ENCODE data around the gene AP5S1. TPM values are rescaled to one million over a fixed set of nuclear protein-coding genes. Genes with fewer than 3 reads are reported as not detected.

AP5S1 gene
- total and polyA plus RNA-seq, 2 of the 13 experiments (the other 11 are each of a cell fraction or from before 2014, with no cell fraction given) = 7.9 to 23.2 TPM

DNA sequence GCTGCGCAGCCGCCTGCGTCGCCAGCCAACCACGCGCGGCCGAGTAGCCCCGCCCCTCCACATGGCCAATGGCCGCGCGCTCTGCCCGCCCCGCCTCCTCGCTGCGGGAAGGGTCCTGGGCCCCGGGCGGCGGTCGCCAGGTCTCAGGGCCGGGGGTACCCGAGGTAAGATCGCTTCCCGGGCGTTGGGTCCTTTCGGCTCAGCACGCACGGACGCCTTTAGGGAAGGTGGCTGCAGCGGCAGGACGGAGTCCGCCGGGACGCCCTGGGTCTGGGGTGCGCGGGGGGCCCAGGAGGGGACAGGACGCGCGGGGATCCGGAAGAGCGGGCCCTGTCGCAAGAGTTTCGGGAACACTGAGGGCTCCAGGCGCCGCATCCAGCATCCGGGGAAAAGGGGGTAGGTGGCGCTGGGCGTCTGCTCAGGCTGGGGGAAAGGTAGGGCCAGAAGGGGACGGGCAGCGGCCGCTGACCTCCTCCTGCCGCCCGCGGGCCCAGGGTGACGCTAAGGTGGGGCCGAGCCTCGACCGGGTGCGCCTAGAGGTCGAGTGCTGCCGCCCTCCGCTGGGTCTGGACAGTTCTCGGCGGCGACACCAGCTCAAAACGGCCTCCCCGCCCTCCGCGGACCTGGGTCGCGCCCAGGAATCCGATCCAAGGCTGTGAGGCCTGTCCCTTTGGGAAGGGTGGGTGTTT lies 26.5 kb downstream of the AP5S1 start, which contains the start of gene MAVS (continued):
- TF ChIP-seq, protein P1, sequence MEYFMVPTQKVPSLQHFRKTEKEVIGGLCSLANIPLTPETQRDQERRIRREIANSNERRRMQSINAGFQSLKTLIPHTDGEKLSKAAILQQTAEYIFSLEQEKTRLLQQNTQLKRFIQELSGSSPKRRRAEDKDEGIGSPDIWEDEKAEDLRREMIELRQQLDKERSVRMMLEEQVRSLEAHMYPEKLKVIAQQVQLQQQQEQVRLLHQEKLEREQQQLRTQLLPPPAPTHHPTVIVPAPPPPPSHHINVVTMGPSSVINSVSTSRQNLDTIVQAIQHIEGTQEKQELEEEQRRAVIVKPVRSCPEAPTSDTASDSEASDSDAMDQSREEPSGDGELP (IDR thresholded peaks at IDR 0.05; ENCODE audit: borderline replicate concordance, low read depth) = no peak
- TF ChIP-seq ZFX (CRISPR knock-in tag; IDR thresholded peaks at IDR 0.05; ENCODE audit: low read depth) (peak; percentile 99), BRD4 (CRISPR knock-in tag; IDR thresholded peaks at IDR 0.05) (no peak; the same call in none of the 2 replicates), DNMT3B (CRISPR knock-in tag; conservative IDR thresholded peaks at IDR 0.05) (no peak; the same call in 1 of the 2 replicates), GFI1 (CRISPR knock-in tag; IDR thresholded peaks at IDR 0.05; ENCODE audit: borderline replicate concordance) (peak; percentile 18; the same call in 1 of the 2 replicates), ARNT (IDR thresholded peaks at IDR 0.05) (no peak), NCOA1 (CRISPR knock-in tag; IDR thresholded peaks at IDR 0.05) (peak; percentile 98; the same call in 1 of the 2 replicates), ZNF451 (CRISPR knock-in tag; IDR thresholded peaks at IDR 0.05) (peak; percentile 98), MAFK (conservative IDR thresholded peaks at IDR 0.05 in 1 of 2, IDR thresholded peaks at IDR 0.05 in 1 of 2; ENCODE audit: low read length in 2 of 2) (no peak), ZNF382 (CRISPR knock-in tag; IDR thresholded peaks at IDR 0.05; ENCODE audit: borderline replicate concordance) (no peak), ARNTL (CRISPR knock-in tag; IDR thresholded peaks at IDR 0.05) (peak; percentile 46; the same call in 1 of the 2 replicates), SMAD1 (CRISPR knock-in tag; IDR thresholded peaks at IDR 0.05; ENCODE audit: borderline replicate concordance, low read depth) (0 out of 2 replicates have a peak, but pooled peaks have one; percentile 87), ZNF331 (CRISPR knock-in tag; IDR thresholded peaks at IDR 0.05) (peak; percentile 53; the same call in 1 of the 2 replicates), PRMT3 (CRISPR knock-in tag; IDR thresholded peaks at IDR 0.05; ENCODE audit: borderline replicate concordance, low read depth) (no peak), HOXA9 (CRISPR knock-in tag; IDR thresholded peaks at IDR 0.05; ENCODE audit: borderline replicate concordance) (peak; percentile 95; the same call in 1 of the 2 replicates)
- TF ChIP-seq, protein P2, sequence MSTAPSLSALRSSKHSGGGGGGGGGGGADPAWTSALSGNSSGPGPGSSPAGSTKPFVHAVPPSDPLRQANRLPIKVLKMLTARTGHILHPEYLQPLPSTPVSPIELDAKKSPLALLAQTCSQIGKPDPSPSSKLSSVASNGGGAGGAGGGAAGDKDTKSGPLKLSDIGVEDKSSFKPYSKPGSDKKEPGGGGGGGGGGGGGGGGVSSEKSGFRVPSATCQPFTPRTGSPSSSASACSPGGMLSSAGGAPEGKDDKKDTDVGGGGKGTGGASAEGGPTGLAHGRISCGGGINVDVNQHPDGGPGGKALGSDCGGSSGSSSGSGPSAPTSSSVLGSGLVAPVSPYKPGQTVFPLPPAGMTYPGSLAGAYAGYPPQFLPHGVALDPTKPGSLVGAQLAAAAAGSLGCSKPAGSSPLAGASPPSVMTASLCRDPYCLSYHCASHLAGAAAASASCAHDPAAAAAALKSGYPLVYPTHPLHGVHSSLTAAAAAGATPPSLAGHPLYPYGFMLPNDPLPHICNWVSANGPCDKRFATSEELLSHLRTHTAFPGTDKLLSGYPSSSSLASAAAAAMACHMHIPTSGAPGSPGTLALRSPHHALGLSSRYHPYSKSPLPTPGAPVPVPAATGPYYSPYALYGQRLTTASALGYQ (CRISPR knock-in tag; IDR thresholded peaks at IDR 0.05) = peak; percentile 83
- TF ChIP-seq, protein P3, sequence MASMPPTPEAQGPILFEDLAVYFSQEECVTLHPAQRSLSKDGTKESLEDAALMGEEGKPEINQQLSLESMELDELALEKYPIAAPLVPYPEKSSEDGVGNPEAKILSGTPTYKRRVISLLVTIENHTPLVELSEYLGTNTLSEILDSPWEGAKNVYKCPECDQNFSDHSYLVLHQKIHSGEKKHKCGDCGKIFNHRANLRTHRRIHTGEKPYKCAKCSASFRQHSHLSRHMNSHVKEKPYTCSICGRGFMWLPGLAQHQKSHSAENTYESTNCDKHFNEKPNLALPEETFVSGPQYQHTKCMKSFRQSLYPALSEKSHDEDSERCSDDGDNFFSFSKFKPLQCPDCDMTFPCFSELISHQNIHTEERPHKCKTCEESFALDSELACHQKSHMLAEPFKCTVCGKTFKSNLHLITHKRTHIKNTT (CRISPR knock-in tag; IDR thresholded peaks at IDR 0.05) = no peak
- TF ChIP-seq, protein P4, sequence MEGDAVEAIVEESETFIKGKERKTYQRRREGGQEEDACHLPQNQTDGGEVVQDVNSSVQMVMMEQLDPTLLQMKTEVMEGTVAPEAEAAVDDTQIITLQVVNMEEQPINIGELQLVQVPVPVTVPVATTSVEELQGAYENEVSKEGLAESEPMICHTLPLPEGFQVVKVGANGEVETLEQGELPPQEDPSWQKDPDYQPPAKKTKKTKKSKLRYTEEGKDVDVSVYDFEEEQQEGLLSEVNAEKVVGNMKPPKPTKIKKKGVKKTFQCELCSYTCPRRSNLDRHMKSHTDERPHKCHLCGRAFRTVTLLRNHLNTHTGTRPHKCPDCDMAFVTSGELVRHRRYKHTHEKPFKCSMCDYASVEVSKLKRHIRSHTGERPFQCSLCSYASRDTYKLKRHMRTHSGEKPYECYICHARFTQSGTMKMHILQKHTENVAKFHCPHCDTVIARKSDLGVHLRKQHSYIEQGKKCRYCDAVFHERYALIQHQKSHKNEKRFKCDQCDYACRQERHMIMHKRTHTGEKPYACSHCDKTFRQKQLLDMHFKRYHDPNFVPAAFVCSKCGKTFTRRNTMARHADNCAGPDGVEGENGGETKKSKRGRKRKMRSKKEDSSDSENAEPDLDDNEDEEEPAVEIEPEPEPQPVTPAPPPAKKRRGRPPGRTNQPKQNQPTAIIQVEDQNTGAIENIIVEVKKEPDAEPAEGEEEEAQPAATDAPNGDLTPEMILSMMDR (CRISPR knock-in tag; IDR thresholded peaks at IDR 0.05) = peak; percentile 68
- TF ChIP-seq, protein P5, sequence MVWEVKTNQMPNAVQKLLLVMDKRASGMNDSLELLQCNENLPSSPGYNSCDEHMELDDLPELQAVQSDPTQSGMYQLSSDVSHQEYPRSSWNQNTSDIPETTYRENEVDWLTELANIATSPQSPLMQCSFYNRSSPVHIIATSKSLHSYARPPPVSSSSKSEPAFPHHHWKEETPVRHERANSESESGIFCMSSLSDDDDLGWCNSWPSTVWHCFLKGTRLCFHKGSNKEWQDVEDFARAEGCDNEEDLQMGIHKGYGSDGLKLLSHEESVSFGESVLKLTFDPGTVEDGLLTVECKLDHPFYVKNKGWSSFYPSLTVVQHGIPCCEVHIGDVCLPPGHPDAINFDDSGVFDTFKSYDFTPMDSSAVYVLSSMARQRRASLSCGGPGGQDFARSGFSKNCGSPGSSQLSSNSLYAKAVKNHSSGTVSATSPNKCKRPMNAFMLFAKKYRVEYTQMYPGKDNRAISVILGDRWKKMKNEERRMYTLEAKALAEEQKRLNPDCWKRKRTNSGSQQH (CRISPR knock-in tag; IDR thresholded peaks at IDR 0.05; ENCODE audit: low read depth) = peak; percentile 82; the same call in 1 of the 2 replicates
- TF ChIP-seq, protein P6, sequence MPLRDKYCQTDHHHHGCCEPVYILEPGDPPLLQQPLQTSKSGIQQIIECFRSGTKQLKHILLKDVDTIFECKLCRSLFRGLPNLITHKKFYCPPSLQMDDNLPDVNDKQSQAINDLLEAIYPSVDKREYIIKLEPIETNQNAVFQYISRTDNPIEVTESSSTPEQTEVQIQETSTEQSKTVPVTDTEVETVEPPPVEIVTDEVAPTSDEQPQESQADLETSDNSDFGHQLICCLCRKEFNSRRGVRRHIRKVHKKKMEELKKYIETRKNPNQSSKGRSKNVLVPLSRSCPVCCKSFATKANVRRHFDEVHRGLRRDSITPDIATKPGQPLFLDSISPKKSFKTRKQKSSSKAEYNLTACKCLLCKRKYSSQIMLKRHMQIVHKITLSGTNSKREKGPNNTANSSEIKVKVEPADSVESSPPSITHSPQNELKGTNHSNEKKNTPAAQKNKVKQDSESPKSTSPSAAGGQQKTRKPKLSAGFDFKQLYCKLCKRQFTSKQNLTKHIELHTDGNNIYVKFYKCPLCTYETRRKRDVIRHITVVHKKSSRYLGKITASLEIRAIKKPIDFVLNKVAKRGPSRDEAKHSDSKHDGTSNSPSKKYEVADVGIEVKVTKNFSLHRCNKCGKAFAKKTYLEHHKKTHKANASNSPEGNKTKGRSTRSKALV (CRISPR knock-in tag; IDR thresholded peaks at IDR 0.05) = peak; percentile 90

Data from HepG2 (cell line).